GM19328 (cell line): ENCODE data around the gene STS.
A peak's percentile ranks its signal among the peaks of the same experiment; 100 is the strongest.

Experiments used
- ATAC-seq: cut with Tn5 transposase; IDR thresholded peaks from one replicate; pipeline ENCODE4 v1.9.1; 2021; ENCODE audit warnings: mild to moderate bottlenecking, moderate library complexity; ENCODE audit not compliant: unreplicated experiment

Gene STS

DNA sequence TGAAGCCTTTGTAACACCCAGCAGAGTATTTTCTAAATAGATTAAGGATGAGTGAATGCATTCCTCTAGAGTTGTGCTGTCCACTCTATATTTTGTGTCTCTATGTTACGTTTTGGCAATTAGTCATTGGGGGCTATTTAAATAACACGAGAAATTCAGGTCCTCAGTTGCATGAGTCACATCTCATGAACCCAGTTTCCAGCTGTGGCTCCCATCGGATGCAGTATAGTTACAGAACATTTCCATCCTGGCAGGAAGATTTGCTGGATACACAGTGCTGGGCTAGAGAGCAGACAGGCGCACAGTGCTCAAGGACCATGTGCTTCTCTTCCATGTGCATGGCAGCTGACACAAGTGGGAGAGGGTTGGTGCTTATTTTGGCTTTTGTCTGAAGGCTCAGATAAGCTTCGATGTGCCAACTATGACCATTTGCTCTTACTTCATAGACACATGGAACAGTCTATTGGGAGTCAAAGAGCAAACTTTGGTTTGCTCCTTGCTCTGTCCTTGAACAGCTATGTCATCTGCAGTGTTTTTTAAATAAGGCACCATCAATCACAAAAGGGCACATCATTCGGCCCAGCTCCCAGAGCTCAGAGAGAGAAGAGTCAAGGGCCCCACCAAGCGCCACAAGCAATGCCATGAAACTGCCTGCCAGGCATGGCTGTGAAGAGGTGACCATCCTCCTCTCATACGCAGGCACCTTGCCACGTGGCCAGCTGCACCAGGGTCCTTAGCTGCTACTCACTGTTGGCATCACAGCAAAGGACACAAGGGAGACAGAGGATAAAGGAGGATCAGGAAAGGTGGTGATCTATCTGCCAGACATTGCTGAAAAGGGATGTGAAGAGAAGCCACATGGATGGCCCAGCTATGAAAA is 8.1 kb upstream of the STS start:
- ATAC-seq: no peak

DNA sequence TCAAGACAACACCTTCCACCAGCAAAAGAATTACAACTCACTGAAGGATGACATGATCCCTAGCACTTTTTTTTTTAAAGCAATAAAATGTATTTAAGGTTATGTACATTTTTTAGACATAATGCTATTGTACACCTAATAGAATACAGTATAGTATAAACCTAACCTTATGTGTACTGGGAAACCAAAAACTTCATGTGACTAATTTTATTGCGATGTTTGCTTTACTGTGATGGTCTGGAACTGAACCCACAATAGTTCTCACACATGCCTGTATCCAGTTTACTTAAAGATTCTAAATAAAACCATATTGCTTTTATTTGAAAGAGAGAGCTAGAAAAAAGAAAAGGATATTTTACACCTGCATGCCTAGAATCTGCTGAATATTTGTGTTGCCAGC is 4.4 kb upstream of the STS start:
- ATAC-seq: no peak

DNA sequence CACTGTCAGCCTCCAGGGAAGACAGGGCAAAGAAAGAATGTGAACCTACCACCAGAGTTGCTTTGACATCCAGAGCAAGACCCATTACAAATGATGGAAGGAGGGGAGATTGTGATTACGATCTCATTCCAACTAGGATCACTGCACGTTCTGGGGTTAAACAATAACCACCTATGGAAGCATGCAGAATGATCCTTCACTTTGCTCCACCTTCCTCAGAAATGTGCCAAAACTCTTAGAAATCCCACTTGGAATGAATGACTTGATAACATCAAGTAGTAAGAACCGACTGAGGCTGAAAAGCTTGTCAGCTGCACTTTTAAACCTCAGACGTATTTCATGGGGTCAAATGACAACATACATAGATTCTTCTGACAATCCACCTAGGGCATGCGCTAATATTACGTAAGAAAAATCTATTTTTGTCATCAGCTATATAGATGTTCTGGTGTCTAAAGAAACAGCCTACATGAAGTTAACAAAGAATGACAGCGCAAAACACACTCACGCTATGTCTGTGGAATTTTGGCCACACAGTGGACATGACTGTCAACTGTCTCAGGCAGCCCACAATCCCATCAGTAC is 3.5 kb upstream of the STS start:
- ATAC-seq: no peak

DNA sequence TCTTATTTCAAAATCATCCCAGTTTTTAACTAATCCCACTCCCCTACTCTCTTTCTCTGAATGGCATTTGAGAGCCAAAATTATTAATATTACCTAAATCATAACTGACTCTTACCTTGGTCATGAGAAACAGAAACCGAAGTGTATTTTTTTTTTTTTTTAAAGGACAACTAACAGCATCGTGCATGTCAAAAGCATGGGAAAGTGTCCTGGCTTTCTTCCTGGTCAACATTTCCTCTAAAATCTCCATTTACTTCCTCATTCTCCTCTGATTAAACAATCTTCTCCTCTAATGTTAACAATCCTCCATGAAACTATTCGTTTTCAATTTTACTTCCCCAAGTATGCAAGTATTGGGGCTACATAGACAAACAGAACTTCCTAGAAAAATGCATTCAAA is 2.1 kb upstream of the STS start:
- ATAC-seq: no peak

DNA sequence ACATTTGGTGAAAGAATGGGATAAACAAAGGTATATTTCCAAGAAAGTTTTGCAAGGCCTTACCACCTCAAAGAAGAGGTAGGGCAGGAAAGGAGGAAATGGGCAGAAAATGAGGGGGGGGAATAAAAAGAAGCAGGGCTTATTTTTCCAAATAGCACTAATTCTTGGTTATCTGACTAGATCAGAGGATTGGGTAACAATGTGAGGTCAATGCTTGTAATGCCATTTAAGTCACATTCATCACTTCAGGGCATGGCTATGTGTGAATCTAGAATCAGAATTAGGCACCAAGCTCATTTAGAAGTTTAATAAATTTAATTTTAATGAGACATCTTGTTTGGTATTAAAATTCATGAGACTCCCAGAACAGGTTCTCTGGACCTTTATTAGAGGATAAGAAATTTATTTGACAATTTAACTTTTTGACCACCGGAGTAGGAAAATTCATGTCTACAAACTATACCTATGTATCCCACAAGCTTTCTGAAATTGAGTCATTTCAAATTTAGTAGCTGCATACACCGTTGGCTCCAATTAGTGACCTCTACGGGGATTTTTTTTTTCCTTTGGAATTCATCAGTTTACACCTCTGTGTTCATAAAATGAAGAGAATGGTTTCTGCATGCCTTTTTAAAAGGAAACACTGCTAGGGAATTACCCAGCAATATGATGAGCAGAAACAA is 1.4 kb upstream of the STS start:
- ATAC-seq: no peak

DNA sequence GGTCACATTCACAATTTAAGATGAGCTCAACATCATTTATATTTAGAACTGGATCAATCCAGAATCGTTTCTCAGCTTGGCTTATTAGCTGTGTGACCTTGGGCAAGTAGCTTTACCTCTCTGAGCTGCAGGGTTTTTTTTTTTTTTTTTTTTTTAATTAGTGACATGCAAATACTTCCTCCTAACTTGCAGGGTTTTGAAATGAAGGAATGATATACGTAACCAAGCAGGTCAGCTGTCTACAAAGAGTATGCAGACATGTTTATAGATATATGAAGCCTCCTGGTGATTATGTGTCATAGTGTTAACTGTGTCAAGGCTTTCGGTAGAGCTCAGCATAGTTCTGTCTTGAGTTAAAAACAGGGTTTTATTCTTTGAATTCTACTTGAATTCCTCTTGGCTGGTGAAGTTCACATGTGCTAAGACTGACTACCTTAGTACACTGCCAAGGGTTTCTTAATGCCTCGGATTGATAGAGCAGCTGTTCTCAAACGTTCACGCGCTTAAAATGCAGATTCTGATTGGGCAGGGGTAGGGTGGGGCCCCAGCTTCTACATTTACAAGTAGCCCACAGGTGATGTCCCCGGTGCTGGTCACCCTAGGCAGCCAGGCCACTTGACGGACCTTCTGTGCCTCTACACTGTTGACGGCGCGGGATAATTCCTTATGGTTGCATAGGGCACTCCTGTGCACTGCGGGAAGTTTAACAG is 654 bp upstream of the STS start:
- ATAC-seq: peak; percentile 2

DNA sequence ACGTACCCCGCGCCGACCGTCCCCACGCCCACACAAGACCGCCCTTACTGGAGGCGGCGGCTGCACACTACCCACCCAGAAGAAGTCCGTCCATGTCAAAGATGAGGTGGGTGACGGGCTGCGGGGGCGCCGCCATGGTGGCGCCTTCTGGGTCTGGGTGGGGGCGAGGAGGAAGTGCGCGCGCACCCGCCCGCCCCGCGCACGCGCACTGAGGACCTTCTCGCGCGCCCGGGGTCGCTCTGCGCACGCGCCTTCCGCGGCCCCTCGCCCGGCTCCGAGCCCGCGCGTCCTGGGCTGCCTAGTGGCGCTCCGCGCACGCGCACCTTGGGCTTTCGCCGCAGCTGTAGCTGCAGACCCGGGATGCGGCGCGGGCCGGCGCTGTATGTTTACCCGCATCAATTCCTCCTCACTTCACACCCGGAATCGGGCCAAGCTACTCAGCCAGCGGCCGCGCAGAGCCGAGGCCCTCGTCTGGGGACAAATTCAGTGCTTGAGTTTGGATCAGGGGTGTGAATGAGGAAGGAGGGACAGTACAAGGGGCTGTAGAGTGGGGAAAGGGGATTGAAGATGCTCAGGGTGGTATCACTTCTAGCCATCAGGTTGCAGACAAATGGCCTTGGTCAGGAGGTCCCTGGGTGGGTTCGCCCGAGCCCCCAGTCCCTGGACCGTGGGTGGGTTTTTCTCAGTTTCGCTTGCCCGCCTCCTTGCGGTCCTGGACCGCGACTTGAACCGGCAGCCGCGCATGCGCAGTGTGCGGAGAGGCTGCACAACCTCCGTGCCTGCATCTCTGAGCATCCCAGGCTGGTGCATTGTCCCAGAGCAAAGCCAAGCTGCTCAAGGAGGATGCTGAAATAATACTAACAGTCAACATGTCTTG is 704 bp downstream of the STS start, which contains the start of gene PUDP:
Gene PUDP (minus strand): TSS at position 176 of the 877 bp plus-strand sequence. CDS start 40 bp downstream, at position 136.
- peak; percentile 80 for ATAC-seq

DNA sequence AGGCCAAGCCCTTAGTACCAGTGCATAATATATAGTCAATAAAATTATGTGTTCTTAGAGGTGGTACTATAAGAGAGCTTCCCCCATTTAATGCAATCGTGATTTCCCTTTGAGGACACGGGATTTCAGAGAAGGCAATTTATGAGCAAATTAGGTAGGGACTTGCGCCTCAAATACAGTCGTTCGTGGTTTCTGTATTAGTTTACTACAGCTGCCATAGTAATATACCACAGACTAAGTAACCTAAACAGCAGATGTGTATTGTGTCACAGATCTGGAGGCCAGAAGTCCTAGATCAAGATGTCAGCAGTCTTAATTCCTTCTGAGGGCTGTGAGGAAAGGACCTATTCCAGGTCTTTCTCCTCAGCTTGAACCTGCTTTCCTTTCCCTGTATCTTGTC is 1.9 kb downstream of the STS start:
- ATAC-seq: no peak

DNA sequence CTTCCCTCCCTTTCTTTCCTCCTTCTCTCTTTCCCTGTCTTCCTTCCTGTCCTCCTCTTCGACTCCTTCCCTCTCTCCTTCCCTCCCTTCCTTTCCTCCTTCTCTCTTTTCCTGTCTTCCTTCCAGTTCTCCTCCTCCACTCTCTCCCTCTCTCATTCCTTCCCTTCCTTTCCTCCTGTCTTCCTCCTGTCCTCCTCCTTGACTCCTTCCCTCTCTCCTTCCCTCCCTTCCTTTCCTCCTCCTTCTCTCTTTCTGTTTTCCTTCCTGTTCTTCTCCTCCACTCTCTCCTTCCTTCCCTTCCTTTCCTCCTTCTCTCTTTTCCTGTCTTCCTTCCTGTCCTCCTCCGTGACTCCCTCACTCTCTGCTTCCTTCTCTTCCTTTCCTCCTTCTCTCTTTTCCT is 5.7 kb downstream of the STS start:
- ATAC-seq: no peak

DNA sequence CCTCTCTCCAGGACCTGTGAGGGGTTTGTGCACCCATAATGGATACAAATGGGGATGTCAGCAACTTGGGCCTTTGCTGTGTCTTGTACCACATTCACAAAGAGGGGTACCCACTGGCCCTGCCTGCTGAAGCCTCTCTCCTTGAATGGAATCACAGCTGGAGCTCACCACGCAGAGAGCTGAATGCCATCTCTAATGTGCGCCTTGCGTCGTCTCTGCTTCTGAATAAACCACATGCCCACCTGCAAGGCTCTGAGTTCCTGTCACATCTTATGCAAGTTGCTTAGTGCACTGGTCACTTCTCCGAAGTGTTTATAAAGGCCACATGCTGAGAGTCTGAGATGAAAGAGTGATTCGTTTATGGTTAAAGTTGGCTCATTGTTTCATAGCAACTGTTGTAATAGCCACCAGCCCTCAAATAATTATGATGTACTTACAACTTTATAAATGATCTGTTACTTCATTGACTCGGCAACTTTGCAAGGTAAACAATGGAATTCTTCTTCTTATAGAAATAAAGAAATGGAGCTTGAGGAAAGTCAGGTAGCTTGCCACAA is 6.6 kb downstream of the STS start:
- ATAC-seq: no peak

DNA sequence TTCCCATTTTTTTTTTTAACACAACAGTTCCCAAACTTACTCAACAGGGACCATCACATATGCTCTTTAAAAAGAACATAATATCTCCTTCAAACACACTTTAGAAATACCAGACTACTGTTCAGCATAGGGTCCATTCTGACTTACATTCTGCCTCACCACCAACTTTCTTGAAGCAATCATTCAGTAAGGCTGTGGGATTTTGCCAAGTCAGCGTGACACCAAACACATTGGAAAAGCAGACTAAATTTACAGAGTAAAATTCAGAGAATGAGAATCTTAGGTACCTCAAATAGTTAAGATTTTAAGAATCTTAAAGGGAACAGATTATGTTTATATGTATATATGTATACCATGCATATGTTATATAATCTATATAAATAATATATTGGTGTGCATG is 7.7 kb downstream of the STS start:
- no peak for ATAC-seq

DNA sequence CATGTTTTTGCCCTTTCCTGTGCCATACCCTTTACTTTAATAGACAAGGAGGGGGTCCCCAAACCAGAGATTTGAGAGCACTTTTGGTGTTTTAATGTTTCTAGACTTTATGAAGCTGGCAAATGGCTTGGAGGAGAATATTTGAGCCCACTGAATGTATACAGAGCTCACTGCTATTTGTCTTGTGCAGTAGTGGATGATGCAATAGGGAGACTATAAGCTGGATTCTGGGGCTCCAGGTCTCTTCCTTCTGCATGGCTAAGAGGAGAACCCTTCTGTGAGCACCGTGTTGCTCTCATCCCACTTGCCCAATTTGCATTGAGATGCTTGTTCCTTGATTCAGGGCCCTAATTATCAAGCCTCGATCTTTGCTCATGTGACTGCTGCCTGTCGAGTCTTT is 9.4 kb downstream of the STS start:
- no peak for ATAC-seq

DNA sequence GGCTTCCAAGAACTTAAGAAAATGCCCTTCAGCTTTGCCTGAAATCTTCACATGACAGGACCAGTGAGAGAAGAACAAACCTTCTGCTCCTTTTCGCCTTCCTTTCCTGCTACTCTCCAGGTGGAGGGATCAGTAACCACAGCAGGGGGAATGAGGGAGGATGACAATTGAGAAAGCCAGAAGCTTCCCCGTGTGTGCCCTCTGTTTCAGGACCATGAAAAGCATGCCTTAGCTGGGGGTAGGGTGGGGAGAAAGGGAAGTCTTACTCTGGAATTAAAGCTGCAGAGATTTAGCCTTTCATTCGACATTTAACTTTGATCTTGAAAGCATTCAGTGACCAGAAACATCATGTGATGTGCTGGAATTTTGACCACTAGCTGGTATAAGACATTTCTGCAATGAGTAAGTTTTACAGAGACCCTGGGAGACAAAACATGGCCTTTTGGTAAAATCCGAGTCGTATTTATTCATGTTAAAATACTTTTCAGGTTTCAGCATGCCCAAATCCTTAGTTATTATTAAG is 11.0 kb downstream of the STS start:
- no peak for ATAC-seq

DNA sequence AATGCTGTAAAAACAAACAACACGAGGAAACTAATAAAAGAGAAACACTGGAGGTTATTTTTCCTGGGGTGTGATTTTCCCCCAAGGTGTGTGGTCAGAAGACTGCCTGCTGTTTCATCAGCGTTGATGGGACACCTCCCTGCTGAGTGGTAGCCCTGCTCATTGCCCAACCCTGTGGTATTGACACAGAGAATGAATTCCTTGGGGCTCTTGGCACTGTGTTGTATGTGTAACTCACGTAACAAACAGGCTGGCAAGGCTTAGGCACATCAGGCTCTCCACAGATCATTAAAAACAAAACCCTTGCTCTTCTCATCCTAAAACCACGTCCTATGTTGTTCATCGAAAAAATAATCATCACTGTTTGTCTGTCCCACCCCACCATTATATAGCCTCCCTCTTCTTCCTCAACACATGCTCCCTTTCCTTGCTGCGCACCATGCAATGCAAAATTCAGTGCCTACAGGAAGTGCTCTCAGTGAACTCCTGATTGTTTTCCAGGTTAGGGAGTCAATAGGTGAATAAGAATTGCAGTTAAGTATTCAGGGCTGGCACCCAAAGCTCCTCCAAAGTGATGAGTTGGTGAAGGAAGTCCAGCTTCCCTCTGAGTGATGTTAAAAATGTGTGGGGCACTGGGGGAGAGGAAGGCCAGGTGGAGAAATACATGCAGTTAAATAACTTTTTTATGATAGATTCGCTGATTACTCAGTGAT is 11.8 kb downstream of the STS start:
- no peak for ATAC-seq

DNA sequence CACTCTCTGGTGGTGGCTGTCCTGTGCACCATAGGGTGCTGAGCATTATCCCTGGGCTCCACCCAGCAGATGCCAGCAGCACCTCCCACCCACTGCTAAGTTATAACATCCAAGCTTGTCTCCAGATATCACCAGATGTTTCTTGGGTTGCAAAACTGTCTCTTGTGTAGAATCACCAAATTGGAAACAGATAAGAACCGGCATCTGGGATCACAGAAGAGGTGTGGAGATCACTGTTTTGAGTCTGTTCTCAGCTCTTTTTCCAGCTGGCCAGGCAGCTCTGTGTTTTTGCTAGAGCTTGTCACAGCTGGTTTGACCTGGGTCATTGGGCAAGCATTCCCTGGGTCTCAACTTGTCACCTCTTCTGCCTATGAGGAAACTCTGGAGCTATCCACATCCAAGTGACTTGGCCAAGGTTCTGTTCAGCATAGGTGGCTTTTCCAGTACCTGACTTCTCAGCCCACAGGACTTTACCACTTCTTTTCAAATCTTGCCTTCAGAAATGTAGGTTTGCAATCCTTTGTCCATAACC is 15.7 kb downstream of the STS start:
- no peak for ATAC-seq

DNA sequence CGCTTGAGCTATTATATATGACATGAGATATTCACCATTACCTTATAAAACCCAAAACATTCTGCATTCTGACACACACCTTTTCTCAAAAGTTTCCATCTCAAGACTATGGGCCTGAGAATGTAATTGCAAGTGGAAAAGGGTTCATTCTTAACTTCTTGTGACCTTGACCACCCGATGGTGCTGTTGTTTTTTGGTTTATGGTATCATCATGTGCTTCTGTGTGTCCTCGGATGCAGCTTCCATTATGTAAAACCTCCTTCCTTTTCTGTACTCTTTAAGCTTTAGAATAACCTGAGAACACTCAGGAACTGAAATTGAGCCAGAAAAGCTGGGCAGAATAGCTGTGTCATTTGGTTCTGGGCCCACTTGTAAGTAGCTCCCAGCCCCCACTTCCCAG is 16.7 kb downstream of the STS start:
- ATAC-seq: no peak

DNA sequence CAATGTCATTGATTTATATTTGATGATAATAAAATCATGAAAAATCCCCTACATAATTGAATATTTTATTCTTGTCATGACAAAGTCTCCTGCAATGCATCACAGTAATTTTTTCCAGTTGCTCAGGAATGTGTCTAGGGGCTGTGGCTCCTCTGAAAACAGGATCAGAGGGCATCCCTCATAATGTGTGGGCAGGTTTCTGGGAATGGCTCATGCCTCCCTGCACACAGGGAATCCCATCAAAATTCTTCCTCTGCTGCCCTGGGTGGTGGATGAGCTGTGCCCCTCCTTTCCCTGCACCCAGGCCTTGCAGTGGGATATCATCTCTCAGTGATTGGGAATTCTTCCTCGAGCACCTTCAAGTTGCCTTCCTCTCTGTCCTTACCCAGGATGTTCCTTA is 20.9 kb downstream of the STS start:
- ATAC-seq: no peak

DNA sequence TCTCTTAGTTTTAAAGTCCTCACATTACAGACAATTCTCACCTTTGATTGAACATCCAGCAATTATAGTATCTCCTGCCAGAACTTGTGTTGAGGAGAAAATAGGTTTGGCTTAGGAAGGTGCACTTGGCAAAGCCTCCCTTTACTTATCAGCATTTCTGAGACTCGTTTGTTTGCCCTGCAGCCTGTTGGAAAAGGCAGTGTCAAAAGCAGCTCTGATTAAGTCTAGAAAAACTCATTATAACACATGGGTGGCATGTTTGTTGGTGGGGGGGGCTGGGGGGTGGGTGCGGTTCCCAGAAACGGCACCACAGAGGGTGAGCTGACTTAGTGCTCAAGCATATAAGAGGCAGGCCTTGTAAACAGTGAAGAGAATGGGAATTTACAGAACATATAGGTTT is 22.1 kb downstream of the STS start:
- ATAC-seq: no peak

DNA sequence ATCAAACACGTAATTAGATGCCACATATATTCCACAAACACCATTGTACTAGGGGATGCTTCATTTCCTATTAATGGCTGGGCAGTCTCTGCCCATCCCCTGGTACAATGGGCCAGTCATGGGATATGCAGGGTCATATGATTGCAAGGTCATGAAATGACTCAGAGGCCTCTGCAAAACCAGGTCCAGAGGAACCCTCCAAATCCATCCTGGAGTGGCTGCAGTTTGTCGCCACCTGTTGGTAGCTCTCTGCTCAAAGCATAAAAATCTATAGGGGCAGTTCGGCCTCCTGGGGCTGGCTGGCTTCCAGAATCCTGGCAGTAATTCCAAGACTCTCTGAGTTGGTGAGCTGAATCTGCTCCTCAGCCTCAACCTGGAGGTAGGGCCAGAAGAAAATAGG is 23.4 kb downstream of the STS start:
- ATAC-seq: no peak
